ENCODE data around the gene NPAS4.

- TF ChIP-seq CTCF (tag by site-specific recombination; IDR thresholded peaks at IDR 0.05) (no peak), ZNF692 (tag by site-specific recombination; IDR thresholded peaks at IDR 0.05) (no peak), ZNF391 (tag by site-specific recombination; IDR thresholded peaks at IDR 0.05; ENCODE audit: borderline replicate concordance, low read depth) (no peak), TCF7L2 (IDR thresholded peaks at IDR 0.05; ENCODE audit: borderline replicate concordance, low read depth, low read length) (no peak), ZNF416 (tag by site-specific recombination; IDR thresholded peaks at IDR 0.05) (no peak), ZNF302 (tag by site-specific recombination; IDR thresholded peaks at IDR 0.05; ENCODE audit: low read depth) (no peak), ZNF24 (tag by site-specific recombination; IDR thresholded peaks at IDR 0.05) (no peak), TRIM28 (IDR thresholded peaks at IDR 0.05; ENCODE audit: borderline replicate concordance, low read length) (no peak), HOXA7 (CRISPR knock-in tag; IDR thresholded peaks at IDR 0.05; ENCODE audit: borderline replicate concordance) (no peak), ZNF148 (tag by site-specific recombination; IDR thresholded peaks at IDR 0.05; ENCODE audit: borderline replicate concordance) (no peak), ZBTB49 (tag by site-specific recombination; IDR thresholded peaks at IDR 0.05; ENCODE audit: low read depth) (no peak)
Measured at GRCh38 chr11:66471142-66471541, 50.3 kb downstream of the NPAS4 start.
